Sigmoid colon (tissue), 4 donors: Measurements from ENCODE around the gene KIR2DL4.
"Not testable (repeated sequence)": the region's sequence is repeated elsewhere in the genome, so short reads cannot be mapped to it uniquely, and the experiment has no call there.

Experiments used
- CTCF ChIP-seq, 4 experiments: fragments of 450-650 bp in 3 of 4; fragments of 200-600 bp in 1 of 4; IDR thresholded peaks; one replicate each; pipeline ENCODE4 v1.5.1; 2016 to 2019; ENCODE audit warnings: antibody characterized with exemption in 4 of 4, mild to moderate bottlenecking in 3 of 4, moderate library complexity in 2 of 4
- EP300 ChIP-seq, 4 donors: sonication (generic); formaldehyde crosslinking; IDR thresholded peaks; one replicate each; pipeline ENCODE4 v1.6.1; 2017; ENCODE audit warnings: antibody characterized with exemption in 4 of 4
- POLR2A ChIP-seq, 2 donors: fragments of 450-650 bp; IDR thresholded peaks; one replicate each; pipeline ENCODE4 v1.6.1; 2016; ENCODE audit warnings: antibody characterized with exemption in 2 of 2, mild to moderate bottlenecking in 2 of 2, moderate library complexity in 2 of 2
- POLR2AphosphoS5 ChIP-seq, 4 donors: sonication (generic); formaldehyde crosslinking; IDR thresholded peaks; one replicate each; pipeline ENCODE4 v1.6.1; 2017; ENCODE audit warnings: antibody characterized with exemption in 4 of 4

GRCh38 chr19:54855241-54855640 lies 51.8 kb downstream of the KIR2DL4 start:
- not testable (repeated sequence) for TF ChIP-seq CTCF, POLR2AphosphoS5, POLR2A, EP300 (IDR thresholded peaks at IDR 0.05)
